Measurements from ENCODE around the gene FAU.

FAU gene

DNA sequence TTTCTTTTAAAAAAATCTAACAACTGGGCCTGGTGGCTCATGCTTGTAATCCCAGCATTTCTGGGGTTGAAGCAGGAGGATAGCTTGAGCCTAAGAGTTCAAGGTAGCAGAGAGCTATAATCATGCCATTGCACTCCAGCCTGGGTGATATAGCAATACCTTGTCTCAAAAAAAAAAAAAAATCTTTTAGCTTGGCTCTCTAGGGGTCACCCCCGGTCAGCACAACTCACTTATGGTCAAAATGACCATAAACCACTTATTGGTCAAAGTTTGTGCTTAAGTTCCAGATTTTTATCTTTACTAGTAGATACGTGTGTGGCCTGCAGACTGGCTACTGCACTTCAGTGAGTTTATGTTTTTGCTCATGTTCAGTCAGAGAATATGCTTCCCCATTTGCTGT is 41.8 kb upstream of the FAU start:
- TF ChIP-seq CTCF (IDR thresholded peaks at IDR 0.05; ENCODE audit: low read depth, low read length) = no peak
- no peak for DNase-seq (ENCODE audit: extremely low read depth, low read depth)

GRCh38 chr11:65160643-65161042 is 38.7 kb upstream of the FAU start:
- DNase-seq (ENCODE audit: extremely low read depth, low read depth) = no peak

GRCh38 chr11:65159012-65159411 is 37.1 kb upstream of the FAU start:
- DNase-seq (ENCODE audit: extremely low read depth, low read depth) = no peak
- no peak for TF ChIP-seq CTCF (IDR thresholded peaks at IDR 0.05; ENCODE audit: low read depth, low read length)

More at GRCh38 chr11:65160643-65161042, 38.7 kb upstream of the FAU start:
- TF ChIP-seq CTCF (IDR thresholded peaks at IDR 0.05; ENCODE audit: low read depth, low read length) = no peak

- DNase-seq (ENCODE audit: extremely low read depth, low read depth) = no peak
- no peak for TF ChIP-seq CTCF (IDR thresholded peaks at IDR 0.05; ENCODE audit: low read depth, low read length)
Measured at GRCh38 chr11:65157336-65157735, 35.4 kb upstream of the FAU start.

DNA sequence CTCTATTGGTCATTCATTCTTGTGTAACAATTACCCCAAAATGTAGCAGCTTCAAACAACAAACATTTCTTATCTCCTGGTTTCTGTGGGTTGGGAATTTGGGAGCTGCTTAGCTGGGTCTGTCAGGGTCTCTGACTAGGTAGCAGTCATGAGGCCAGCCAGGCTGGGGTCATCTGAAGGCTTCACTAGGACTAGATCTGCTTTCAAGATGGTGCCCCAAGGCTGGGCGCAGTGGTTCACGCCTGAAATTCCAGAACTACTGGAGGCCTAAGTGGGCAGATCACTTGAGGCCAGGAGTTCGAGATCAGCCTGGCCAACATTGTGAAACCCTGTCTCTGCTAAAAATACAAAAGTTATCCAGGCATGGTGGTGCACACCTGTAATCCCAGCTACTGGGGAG is 35.0 kb upstream of the FAU start:
- no peak for DNase-seq (ENCODE audit: extremely low read depth, low read depth)
- no peak for TF ChIP-seq CTCF (IDR thresholded peaks at IDR 0.05; ENCODE audit: low read depth, low read length)

DNA sequence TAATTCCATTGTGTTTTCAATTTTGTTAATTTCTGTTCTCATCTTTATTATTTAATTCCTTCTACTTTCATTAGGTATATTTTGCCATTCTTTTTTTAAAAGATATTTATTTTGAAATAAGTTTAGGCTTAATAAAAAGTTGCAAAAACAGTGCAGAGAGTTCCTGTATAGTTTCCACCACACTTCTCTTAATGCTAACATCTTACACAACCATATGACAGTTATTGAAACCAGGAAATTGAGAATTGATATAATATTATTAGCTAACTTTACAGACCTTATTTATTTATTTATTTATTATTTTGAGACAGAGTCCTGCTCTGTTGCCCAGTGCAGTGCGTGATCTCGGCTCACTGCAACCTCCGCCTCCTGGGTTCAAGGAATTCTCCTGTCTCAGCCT is 34.3 kb upstream of the FAU start:
- DNase-seq (ENCODE audit: extremely low read depth, low read depth) = no peak
- TF ChIP-seq CTCF (IDR thresholded peaks at IDR 0.05; ENCODE audit: low read depth, low read length) = no peak

DNA sequence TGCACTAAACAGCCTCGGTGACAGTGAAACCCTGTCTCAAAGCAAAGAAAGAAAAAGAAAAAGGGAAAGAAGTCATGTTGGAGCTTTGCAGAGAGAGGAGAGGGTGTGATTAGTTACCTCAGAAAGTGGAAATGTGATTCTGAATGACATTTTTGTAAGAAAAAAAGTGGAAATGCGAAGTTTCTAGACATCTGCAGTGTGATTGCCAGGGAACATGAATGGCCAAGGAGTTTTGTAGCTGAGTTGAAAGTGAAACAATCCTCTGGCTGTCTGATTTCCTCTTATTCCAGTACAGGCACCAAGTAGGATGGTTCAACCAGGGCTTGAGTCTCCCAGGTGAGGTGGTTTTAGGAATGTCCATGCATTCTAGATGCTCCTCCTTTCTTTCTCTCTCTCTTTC is 30.2 kb upstream of the FAU start:
- DNase-seq (ENCODE audit: extremely low read depth, low read depth) = no peak
- no peak for TF ChIP-seq CTCF (IDR thresholded peaks at IDR 0.05; ENCODE audit: low read depth, low read length)

Data from AG09319 (cell line).